ENCODE results near the gene PSEN1.

DNA sequence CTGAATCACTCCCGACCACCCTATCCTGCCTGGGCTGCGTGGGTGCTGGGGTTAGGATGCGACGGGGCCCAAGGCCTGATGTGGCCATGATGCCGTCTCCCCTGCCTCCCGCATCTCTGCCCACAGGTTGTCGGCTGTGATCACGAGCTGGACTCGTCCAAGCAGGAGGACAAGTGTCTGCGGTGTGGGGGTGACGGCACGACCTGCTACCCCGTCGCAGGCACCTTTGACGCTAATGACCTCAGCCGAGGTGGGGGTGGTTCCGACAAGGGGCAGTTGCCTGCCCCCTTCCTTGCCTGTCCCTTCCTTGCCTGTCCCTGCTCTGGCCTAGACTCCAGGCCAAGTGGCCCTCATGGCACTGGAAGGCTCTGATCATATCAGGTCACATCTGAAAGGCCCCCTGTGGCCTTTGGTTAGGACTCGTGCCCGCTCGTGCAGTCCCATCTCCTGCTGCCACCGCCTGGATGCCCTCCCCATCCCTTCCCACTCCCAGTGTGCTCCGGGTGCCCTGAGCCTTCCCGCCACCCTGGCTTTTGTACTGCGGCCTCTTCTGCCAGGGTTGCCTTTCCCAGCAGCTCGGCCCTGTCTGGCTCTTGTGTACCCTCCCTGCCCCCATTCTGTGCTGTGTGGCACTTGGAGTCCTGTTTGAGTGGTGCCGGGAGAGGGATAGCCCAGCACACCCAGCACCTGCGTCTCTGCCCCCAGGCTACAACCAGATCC lies 114.6 kb downstream of the PSEN1 start:
- TF ChIP-seq POLR2A (IDR thresholded peaks at IDR 0.05): no peak
- TF ChIP-seq, protein P1, sequence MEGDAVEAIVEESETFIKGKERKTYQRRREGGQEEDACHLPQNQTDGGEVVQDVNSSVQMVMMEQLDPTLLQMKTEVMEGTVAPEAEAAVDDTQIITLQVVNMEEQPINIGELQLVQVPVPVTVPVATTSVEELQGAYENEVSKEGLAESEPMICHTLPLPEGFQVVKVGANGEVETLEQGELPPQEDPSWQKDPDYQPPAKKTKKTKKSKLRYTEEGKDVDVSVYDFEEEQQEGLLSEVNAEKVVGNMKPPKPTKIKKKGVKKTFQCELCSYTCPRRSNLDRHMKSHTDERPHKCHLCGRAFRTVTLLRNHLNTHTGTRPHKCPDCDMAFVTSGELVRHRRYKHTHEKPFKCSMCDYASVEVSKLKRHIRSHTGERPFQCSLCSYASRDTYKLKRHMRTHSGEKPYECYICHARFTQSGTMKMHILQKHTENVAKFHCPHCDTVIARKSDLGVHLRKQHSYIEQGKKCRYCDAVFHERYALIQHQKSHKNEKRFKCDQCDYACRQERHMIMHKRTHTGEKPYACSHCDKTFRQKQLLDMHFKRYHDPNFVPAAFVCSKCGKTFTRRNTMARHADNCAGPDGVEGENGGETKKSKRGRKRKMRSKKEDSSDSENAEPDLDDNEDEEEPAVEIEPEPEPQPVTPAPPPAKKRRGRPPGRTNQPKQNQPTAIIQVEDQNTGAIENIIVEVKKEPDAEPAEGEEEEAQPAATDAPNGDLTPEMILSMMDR (IDR thresholded peaks at IDR 0.05 in 4 of 5, conservative IDR thresholded peaks at IDR 0.05 in 1 of 5): no peak
